HG02970 (cell line): Measurements from ENCODE around the gene METTL17.
"Not testable (repeated sequence)": the region's sequence is repeated elsewhere in the genome, so short reads cannot be mapped to it uniquely, and the experiment has no call there.

Experiments
- ATAC-seq: cut with Tn5 transposase; IDR thresholded peaks from one replicate; pipeline ENCODE4 v1.9.1; 2021; ENCODE audit warnings: mild to moderate bottlenecking, moderate library complexity, moderate number of reproducible peaks; ENCODE audit not compliant: unreplicated experiment, low FRiP score

Gene METTL17

GRCh38 chr14:20989787-20990600 lies at the start of gene METTL17:
Gene METTL17 (plus strand): TSS chr14:20989980. CDS start chr14:20990003, 23 bp downstream.
- ATAC-seq: peak; percentile 82

GRCh38 chr14:20945146-20945545 lies 44.6 kb upstream of the METTL17 start:
- ATAC-seq: not testable (repeated sequence)

- ATAC-seq: not testable (repeated sequence)
Observed at GRCh38 chr14:20946707-20947106, 43.1 kb upstream of the METTL17 start.

- not testable (repeated sequence) for ATAC-seq
Observed at GRCh38 chr14:20954736-20955537, 34.8 kb upstream of the METTL17 start, which contains the start of gene RNASE2. Gene RNASE2 (plus strand): TSS chr14:20955487. CDS start chr14:20955772, 285 bp downstream.

GRCh38 chr14:20955538-20955873 lies 34.3 kb upstream of the METTL17 start:
- not testable (repeated sequence) for ATAC-seq

GRCh38 chr14:20956376-20956976 lies 33.3 kb upstream of the METTL17 start:
- ATAC-seq: no peak

GRCh38 chr14:20958946-20959345 lies 30.8 kb upstream of the METTL17 start:
- not testable (repeated sequence) for ATAC-seq

- ATAC-seq: no peak
Observed at GRCh38 chr14:20969336-20969735, 20.4 kb upstream of the METTL17 start.

GRCh38 chr14:20970647-20970982 lies 19.2 kb upstream of the METTL17 start:
- ATAC-seq: no peak

- ATAC-seq: peak; percentile 89
Observed at GRCh38 chr14:20970983-20971704, 18.6 kb upstream of the METTL17 start.

- peak; percentile 7 for ATAC-seq
Observed at GRCh38 chr14:20971705-20972021, 18.1 kb upstream of the METTL17 start.

- no peak for ATAC-seq
Observed at GRCh38 chr14:20973501-20973900, 16.3 kb upstream of the METTL17 start.

GRCh38 chr14:20976291-20976690 lies 13.5 kb upstream of the METTL17 start:
- no peak for ATAC-seq

- no peak for ATAC-seq
Observed at GRCh38 chr14:20978687-20979086, 11.1 kb upstream of the METTL17 start.

- ATAC-seq: no peak
Observed at GRCh38 chr14:20980906-20981305, 8.9 kb upstream of the METTL17 start.

- no peak for ATAC-seq
Observed at GRCh38 chr14:20982646-20983369, 7.0 kb upstream of the METTL17 start.

- not testable (repeated sequence) for ATAC-seq
Observed at GRCh38 chr14:20985650-20986049, 4.1 kb upstream of the METTL17 start.

GRCh38 chr14:20986811-20987210 lies 3.0 kb upstream of the METTL17 start:
- ATAC-seq: no peak

GRCh38 chr14:20988717-20989470 lies 886 bp upstream of the METTL17 start:
- ATAC-seq: no peak
